Coronary artery (tissue), 2 donors: ENCODE data around the gene DMXL1.

Experiments used
- DNase-seq: peaks from one replicate; pipeline ENCODE4 v3.0.0-alpha.2; 2017; ENCODE audit warnings: low spot score
- H3K27ac ChIP-seq, 2 donors: fragments of 200-600 bp; sonication (generic); one replicate each; pipeline ENCODE4 v1.5.1; 2016 to 2019
- H3K4me3 ChIP-seq: fragments of 200-600 bp; sonication (generic); 2 replicates; pipeline ENCODE4 v1.5.1; 2016; ENCODE audit warnings: mild to moderate bottlenecking, moderate library complexity
- TF ChIP-seq, protein P1 (sequence below): fragments of 200-600 bp; sonication (generic); IDR thresholded peaks from one replicate; pipeline ENCODE4 v1.5.1; 2019; ENCODE audit warnings: antibody characterized with exemption

DMXL1 gene

DNA sequence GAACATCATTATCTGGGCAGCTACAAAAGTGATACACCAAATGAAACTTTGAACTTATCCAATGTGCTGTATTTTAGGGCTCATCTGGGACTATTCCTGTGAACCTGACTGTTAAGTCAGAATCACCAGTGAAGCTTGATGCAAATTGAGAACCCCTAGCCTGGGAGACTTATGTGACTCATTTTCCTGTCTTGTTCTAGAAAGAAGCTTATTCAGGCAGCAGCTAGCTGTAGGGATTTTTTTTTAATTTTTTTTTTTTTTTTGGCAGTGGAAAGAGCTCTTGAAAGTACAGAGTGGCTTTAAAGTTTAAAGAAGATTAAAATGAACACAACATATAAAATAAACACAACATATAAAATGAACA is 203.9 kb downstream of the DMXL1 start:
- H3K4me3 ChIP-seq, result no peak overlapping the region
- H3K27ac ChIP-seq, result peak overlapping the region; percentile 53
- TF ChIP-seq, protein P1, sequence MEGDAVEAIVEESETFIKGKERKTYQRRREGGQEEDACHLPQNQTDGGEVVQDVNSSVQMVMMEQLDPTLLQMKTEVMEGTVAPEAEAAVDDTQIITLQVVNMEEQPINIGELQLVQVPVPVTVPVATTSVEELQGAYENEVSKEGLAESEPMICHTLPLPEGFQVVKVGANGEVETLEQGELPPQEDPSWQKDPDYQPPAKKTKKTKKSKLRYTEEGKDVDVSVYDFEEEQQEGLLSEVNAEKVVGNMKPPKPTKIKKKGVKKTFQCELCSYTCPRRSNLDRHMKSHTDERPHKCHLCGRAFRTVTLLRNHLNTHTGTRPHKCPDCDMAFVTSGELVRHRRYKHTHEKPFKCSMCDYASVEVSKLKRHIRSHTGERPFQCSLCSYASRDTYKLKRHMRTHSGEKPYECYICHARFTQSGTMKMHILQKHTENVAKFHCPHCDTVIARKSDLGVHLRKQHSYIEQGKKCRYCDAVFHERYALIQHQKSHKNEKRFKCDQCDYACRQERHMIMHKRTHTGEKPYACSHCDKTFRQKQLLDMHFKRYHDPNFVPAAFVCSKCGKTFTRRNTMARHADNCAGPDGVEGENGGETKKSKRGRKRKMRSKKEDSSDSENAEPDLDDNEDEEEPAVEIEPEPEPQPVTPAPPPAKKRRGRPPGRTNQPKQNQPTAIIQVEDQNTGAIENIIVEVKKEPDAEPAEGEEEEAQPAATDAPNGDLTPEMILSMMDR, result no peak
- no peak for DNase-seq

DNA sequence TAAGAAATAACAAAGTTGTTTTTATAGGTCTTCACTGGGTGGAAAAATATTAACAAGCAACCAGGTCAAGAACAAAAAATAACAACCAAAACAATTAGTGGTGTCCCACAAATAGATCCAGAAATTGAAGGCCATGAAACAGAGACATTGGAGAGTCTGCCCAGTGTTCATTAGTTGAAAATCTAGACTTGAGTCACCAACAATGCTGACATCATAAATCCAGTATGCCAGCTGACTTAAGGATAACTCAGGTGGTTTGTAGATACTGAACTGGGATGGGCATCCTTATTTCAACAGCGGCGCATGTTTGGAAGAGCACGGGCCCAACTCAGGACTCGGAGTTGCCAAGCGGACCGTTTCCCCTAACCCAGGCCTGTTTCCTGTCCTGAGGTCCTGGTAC is 204.3 kb downstream of the DMXL1 start:
- DNase-seq, result no peak
- Histone ChIP-seq H3K4me3 (no peak overlapping the region), H3K27ac (peak overlapping the region; percentile 53 to 61)
- TF ChIP-seq, protein P1, result no peak

DNA sequence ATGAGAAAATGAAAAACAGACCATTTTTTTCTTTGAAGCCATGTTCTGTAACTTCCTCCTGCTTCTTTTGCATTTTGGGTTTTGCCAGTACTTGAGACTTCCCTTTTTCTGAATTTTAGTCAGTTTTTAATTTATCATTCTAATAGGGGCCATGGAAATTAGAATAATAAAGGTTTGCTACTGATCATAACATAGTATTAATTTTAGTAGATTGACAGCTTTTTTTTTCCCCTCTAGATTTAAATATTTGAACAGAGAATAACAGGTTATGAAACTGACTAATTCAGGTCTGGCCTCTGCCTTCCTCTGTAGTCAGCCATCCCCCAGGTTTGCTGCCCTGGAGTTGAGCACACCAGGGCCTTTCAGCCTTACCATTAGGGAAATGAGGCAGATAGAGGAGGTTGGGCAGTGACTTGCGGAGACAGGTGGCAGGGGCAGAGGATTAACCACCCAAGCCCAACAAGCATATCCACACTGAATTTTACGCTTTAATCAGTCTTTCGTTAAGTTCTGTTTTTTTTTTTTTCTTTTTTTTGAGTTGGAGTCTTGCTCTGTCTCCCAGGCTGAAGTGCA is 204.8 kb downstream of the DMXL1 start:
- H3K27ac ChIP-seq, result peak overlapping the region; percentile 53 to 61
- TF ChIP-seq, protein P1, result no peak
- H3K4me3 ChIP-seq, result no peak overlapping the region
- no peak for DNase-seq

DNA sequence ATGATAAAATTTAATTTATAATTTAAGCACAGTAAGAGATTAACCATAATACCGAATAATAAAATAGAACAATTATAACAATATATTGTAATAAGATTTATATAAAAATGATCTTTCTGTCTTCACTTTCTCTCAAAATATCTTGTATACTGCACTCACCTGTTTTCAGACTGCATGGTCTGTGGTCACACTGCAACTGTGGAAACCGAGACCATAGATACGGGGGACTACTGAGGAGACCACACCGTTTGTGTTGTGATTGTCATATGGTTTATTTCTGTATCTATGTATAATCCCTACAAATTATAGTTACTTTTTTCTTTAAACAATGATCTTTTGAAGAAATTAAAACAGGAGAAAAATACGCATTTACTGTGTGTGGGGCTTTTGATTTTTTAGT is 206.1 kb downstream of the DMXL1 start:
- H3K4me3 ChIP-seq, result no peak overlapping the region
- no peak for DNase-seq
- H3K27ac ChIP-seq, result no peak overlapping the region
- TF ChIP-seq, protein P1, result no peak

DNA sequence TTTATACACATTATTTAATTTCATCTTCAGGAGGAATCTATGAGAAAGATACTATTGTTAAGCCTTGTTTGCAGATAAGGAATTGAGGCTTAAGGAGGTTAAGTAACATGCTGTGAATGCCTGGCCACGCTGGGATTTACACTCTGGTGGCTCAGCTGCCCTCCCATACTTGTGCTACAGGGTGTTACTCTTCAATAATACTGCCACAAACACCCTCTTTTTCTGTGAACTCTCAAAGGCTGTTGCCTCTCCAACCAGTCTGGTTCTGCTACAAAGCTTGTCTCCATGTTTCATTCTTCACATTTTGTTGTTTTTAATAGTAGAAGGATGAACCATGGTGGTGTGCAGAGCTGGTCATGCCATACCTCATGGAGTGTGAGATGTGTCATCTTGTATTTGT is 208.2 kb downstream of the DMXL1 start:
- Histone ChIP-seq H3K27ac (no peak overlapping the region), H3K4me3 (no peak overlapping the region)
- TF ChIP-seq, protein P1, result no peak

DNA sequence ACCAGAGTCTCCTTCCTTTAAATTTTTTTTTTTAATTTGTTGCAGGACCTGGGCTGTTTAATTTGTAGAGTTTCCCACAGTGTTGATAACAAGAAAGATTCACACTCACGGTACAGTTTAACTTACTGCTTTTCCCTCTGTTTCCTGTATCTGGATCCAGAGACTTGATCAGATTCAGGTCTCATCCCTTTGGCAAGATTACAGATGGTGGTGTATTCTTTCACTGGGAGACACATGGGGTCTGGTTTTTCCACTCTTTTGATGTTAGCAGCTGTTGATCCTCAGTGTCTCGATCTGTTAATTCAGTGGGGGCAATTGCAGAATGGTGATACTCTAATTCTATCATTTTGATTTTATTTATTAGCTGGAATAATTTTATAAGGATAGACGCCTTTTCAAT is 209.5 kb downstream of the DMXL1 start:
- no peak overlapping the region for H3K27ac ChIP-seq
- no peak overlapping the region for H3K4me3 ChIP-seq
- DNase-seq, result no peak
- TF ChIP-seq, protein P1, result no peak

More for the DNA sequence above, 208.2 kb downstream of the DMXL1 start:
- DNase-seq, result no peak

DNA sequence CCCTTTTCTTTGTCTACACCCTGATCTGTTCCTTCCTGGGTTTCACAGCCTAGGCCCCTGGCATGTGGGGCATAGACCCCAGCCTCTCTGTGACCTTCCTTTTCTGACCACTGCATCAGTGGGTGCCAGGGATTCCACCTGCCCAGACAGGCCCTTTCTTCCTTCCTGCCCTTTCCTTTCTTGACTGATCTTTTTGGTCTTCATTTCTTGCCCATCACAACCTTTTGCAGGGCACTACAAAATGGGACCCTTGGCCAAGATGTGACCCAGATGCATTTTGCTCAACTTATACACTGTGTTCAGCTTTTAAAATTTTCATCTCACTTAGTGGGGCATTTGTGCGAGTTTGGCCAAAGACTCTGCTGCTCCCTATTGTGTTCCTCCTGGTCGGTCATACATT is 211.7 kb downstream of the DMXL1 start:
- Histone ChIP-seq H3K4me3 (no peak overlapping the region), H3K27ac (no peak overlapping the region)
- no peak for DNase-seq
- TF ChIP-seq, protein P1, result no peak
